Activated CD8-positive, alpha-beta memory T cell treated with anti-CD3 and anti-CD28 coated beads for 4 hours (primary cell): Measurements from ENCODE around the gene LINC00237.

Source experiments
- DNase-seq, 2 donors: peaks; one replicate each; pipeline ENCODE4 v3.0.0-alpha.2; 2020; ENCODE audit warnings: low read depth in 2 of 2

LINC00237 gene

GRCh38 chr20:21106171-21107017, at the start of gene LINC00237:
Gene LINC00237, minus strand, starts transcription at chr20:21106358.
- no peak for DNase-seq

- no peak for DNase-seq
Observed at GRCh38 chr20:21155268-21155667, 49.1 kb upstream of the LINC00237 start.

GRCh38 chr20:21154692-21155091, 48.5 kb upstream of the LINC00237 start:
- DNase-seq, result no peak

- no peak for DNase-seq
Observed at GRCh38 chr20:21151791-21152190, 45.6 kb upstream of the LINC00237 start.

GRCh38 chr20:21149344-21149743, 43.2 kb upstream of the LINC00237 start:
- DNase-seq, result no peak

GRCh38 chr20:21147593-21147992, 41.4 kb upstream of the LINC00237 start:
- no peak for DNase-seq

GRCh38 chr20:21146215-21146614, 40.1 kb upstream of the LINC00237 start:
- DNase-seq, result no peak

GRCh38 chr20:21145424-21145823, 39.3 kb upstream of the LINC00237 start:
- no peak for DNase-seq

GRCh38 chr20:21143194-21143890, 37.2 kb upstream of the LINC00237 start:
- no peak for DNase-seq

- no peak for DNase-seq
Observed at GRCh38 chr20:21141825-21142224, 35.7 kb upstream of the LINC00237 start.

- DNase-seq, result no peak
Observed at GRCh38 chr20:21139881-21140566, 33.9 kb upstream of the LINC00237 start.

- DNase-seq, result no peak
Observed at GRCh38 chr20:21137078-21137477, 30.9 kb upstream of the LINC00237 start.

- DNase-seq, result no peak
Observed at GRCh38 chr20:21136015-21136732, 30.0 kb upstream of the LINC00237 start.

GRCh38 chr20:21134883-21135493, 28.8 kb upstream of the LINC00237 start:
- no peak for DNase-seq

GRCh38 chr20:21133917-21134622, 27.9 kb upstream of the LINC00237 start:
- no peak for DNase-seq

GRCh38 chr20:21133404-21133803, 27.2 kb upstream of the LINC00237 start:
- no peak for DNase-seq

GRCh38 chr20:21129861-21130260, 23.7 kb upstream of the LINC00237 start:
- no peak for DNase-seq

- no peak for DNase-seq
Observed at GRCh38 chr20:21127201-21127981, 21.2 kb upstream of the LINC00237 start.

GRCh38 chr20:21126581-21126870, 20.4 kb upstream of the LINC00237 start:
- no peak for DNase-seq
